ENCODE measurements around the gene PCED1B.

The PCED1B gene

DNA sequence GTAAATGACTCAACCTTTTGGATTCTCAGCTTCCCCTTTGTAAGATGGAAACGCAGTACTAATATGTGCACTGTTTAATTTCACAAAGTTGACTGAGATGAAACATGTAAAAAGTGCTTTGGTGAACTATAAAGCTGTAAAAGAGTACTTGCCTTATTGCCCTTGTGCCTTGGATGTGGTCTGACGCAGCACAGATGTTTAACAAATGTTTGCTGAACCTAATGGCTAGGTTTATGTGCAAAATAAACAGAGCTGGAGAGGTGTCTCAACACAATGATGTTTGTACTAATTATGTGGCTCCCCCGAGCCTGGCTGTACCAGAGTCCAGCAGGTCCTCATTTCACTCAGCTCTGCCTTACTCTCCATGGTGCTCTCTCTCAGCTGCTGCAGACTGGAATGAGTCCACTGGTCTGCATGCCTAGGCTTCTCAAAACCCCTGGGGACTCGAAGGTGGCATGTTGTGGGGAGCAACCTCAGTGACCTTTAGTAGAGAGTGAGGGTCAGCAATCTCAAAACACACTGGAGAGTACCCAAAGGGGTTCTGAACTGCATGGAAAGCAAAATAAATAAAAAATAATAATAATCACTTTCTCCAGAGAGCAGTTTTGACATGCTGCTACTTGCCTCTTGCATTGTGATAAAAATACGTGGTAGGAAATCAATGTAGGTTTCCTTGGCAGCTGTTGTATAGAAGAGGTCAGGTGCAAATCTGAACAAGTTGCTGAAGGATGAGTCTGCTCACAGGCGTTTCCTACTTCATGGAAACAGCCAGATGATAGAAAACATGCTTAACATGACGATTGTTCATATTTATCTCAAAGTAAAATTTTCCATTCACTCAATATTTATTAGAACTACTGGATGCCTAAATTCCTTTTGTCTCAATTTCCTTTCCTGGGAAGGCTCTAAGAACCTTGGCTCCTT lies 8.9 kb downstream of the PCED1B start:
- no peak overlapping the region for H3K27ac Mint-ChIP-seq
- no peaks in the 10 kb centered on the region for H3K27me3 Mint-ChIP-seq
- H3K9me3 Mint-ChIP-seq: peaks cover 3% of the 10 kb centered on the region
- H3K4me1 Mint-ChIP-seq: peaks cover 23% of the 10 kb centered on the region
- peaks cover 6% of the 10 kb centered on the region for H3K36me3 Mint-ChIP-seq
- DNase-seq (ENCODE audit: low spot score in 2 of 2) (no peak), ATAC-seq (ENCODE audit: low read depth) (no peak)
- H3K4me3 Mint-ChIP-seq: no peak overlapping the region

DNA sequence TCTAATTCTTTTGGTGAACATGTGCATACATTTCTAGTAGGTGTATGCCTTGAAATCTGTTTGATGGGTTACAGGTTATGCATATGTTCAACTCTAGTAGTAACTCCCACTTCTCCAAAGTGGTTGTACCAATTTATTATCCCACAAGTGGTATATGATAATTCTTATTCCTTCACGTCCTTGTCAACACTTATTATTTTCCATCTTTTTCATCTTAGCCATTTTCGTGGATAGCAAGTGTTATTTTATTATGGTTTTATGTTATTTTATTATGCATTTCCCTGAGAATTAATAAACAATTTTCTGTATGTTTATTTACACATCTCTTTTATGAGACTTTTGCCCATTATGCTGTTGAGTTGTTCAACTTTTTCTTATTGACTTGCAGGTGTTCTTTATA lies 11.6 kb downstream of the PCED1B start:
- no peak overlapping the region for H3K4me3 Mint-ChIP-seq
- H3K36me3 Mint-ChIP-seq: peaks cover 6% of the 10 kb centered on the region
- ATAC-seq (ENCODE audit: low read depth): no peak
- H3K27me3 Mint-ChIP-seq: no peaks in the 10 kb centered on the region
- no peak overlapping the region for H3K27ac Mint-ChIP-seq
- peaks cover 3% of the 10 kb centered on the region for H3K9me3 Mint-ChIP-seq
- peaks cover under 1% of the 10 kb centered on the region for H3K4me1 Mint-ChIP-seq
- no peak for DNase-seq (ENCODE audit: low spot score in 2 of 2)

DNA sequence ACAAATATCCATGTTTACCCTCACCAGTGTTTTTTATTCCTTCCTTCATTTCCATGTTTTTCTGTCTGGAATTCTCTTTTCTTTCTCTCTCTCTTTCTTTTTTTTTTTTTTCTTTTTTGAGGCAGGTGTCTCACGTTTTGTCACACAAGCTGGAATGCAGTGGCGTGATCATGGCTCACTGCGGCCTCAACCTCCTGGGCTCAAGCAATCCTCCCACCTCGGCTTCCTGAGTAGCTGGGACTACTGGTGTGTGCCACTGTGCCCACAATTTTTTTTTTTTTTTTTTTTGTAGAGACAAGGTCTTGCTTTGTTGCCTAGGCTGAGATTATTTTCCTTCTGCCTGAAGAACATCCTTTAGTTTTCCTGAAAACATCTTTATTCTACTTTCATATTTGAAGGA lies 15.4 kb downstream of the PCED1B start:
- DNase-seq (ENCODE audit: low spot score in 2 of 2): no peak
- H3K4me1 Mint-ChIP-seq: no peaks in the 10 kb centered on the region
- H3K27ac Mint-ChIP-seq: no peak overlapping the region

DNA sequence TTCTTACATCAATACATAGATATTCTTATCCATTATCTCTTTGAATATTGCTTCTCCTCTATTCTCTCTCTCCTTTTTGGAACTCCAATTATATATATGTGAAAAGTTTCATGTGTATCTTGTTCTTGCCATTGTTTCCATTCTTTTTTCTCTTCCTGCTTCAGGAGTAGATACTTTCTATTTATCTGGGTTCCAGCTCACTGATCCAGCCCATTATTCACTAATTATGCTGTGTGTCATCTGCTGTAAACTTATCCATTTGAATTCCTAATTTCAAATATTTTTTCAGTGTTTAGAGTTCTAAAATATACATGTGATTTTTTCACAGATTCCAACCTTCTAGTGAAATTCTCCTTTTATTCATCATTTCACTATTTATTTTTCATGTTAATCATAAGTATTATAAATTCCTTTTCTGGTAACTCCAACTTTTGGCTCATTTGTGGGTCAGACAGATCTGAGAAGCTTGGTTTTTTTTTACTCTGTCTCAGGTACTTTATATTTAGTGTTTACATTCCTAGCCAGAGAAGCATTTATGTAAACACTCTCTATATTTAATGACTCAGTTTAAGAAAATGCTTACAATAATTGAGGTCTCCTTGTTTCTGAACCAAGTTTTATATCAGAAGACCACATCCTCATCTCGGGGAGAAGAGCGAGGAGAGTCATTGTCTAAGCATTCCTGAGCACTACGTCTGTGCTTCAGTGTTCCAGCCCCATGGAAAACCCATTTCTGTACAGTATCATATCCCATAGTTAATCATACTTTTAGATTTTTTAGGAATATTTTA lies 16.2 kb downstream of the PCED1B start:
- Mint-ChIP-seq H3K27me3 (no peaks in the 10 kb centered on the region), H3K36me3 (peaks cover 3% of the 10 kb centered on the region), H3K9me3 (peaks cover 1% of the 10 kb centered on the region), H3K27ac (no peak overlapping the region), H3K4me1 (no peaks in the 10 kb centered on the region), H3K4me3 (no peak overlapping the region)
- ATAC-seq (ENCODE audit: low read depth) (no peak), DNase-seq (ENCODE audit: low spot score in 2 of 2) (no peak)

More for the DNA sequence above, 15.4 kb downstream of the PCED1B start:
- no peaks in the 10 kb centered on the region for H3K27me3 Mint-ChIP-seq
- no peak for ATAC-seq (ENCODE audit: low read depth)
- H3K4me3 Mint-ChIP-seq: no peak overlapping the region
- H3K9me3 Mint-ChIP-seq: peaks cover 3% of the 10 kb centered on the region
- peaks cover 6% of the 10 kb centered on the region for H3K36me3 Mint-ChIP-seq

DNA sequence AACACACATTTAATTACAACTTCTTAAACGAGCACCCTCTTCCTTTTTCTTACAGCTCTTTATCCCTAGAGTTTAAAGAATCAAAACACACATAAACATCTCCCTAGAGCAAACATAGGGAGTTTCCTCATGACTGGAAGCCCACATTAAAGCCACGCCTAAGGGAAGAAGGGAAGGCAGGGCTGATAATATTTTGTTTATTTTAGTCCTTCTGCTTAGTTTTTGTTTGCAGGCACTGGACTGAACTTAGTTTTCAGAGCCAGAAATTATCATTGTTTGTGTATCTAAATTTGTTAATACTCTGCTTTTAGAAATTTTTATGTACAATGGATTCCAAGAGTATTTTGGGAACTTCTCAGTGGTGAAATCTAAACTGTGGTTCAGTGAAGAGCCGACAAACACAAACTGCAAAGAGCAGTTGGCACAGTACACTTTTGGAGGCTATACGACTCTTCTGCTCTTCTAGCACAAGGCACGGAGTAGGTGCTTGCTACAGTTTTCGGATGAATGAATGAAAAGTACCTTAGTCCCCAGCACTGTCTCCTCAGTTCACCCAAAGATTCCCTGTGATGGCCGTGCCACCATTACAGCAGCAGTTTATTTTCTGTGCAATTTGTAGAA lies 18.0 kb downstream of the PCED1B start:
- ATAC-seq (ENCODE audit: low read depth) (no peak), DNase-seq (ENCODE audit: low spot score in 2 of 2) (no peak)
- Mint-ChIP-seq H3K27me3 (no peaks in the 10 kb centered on the region), H3K27ac (no peak overlapping the region), H3K4me3 (no peak overlapping the region), H3K4me1 (no peaks in the 10 kb centered on the region), H3K9me3 (no peaks in the 10 kb centered on the region), H3K36me3 (no peaks in the 10 kb centered on the region)

DNA sequence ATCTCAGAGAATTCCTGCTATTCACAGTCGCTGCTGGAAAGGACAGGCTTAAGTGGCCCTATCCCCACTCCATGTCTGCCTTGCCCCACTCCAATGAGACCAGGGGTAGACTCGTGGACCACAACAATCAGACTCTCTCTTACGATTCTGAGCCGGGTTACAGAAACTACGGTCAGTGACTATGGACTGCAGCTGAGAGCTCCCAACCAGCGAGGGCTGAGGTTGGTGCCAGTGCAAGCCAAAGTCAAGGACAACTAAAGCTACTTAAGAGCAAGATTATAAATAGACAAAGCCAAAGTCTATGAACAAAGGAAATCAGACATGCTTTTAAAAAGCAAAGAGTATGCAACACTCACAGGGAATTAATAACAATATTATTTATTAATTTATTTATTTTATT lies 18.7 kb downstream of the PCED1B start:
- no peaks in the 10 kb centered on the region for H3K9me3 Mint-ChIP-seq
- no peak for DNase-seq (ENCODE audit: low spot score in 2 of 2)
- no peak overlapping the region for H3K4me3 Mint-ChIP-seq
- no peak overlapping the region for H3K27ac Mint-ChIP-seq
- no peaks in the 10 kb centered on the region for H3K27me3 Mint-ChIP-seq
- H3K4me1 Mint-ChIP-seq: no peaks in the 10 kb centered on the region
- no peak for ATAC-seq (ENCODE audit: low read depth)
- no peaks in the 10 kb centered on the region for H3K36me3 Mint-ChIP-seq

DNA sequence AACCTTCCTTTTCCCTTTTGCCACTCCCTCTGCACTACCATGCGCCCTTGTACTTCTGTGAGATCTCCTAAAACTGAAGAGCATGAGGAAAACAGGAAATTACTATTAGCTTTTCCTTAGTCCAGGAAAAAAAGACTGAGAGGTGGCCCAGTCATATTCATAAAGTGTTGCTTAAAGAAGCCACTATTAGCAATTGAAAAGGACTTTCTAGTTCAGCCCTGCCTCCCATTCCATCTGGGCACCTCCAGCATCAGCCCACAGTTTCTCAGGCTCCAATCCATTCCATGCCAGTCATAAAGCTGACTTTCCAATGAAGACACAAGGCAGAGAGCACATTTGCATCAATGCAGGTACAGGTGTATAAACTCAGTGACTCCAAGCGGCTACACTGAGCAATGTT lies 20.2 kb downstream of the PCED1B start:
- H3K9me3 Mint-ChIP-seq: no peaks in the 10 kb centered on the region
- no peaks in the 10 kb centered on the region for H3K4me1 Mint-ChIP-seq
- H3K36me3 Mint-ChIP-seq: no peaks in the 10 kb centered on the region
- no peak for ATAC-seq (ENCODE audit: low read depth)
- H3K27me3 Mint-ChIP-seq: no peaks in the 10 kb centered on the region
- no peak overlapping the region for H3K4me3 Mint-ChIP-seq
- H3K27ac Mint-ChIP-seq: no peak overlapping the region
- no peak for DNase-seq (ENCODE audit: low spot score in 2 of 2)

DNA sequence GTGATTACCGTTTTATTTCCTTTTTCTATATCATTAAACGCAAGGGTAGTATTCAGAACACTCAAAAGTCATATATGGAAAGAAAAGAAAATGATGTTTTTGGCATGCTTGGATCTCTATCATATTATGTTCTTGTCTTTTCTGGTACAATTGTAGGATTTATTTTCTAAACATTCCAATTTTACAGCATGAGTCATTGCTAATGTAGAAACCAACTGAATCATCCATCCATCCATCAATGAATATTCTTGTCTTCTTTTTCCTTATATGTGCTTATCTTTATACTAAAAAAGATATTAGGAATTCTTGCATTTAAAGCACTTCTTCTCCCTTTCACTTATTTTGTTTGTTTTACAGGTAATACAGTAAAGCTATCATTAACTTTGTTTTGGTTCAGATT lies 20.7 kb downstream of the PCED1B start:
- no peak overlapping the region for H3K27ac Mint-ChIP-seq
- no peak for ATAC-seq (ENCODE audit: low read depth)
- H3K4me1 Mint-ChIP-seq: no peaks in the 10 kb centered on the region
- no peaks in the 10 kb centered on the region for H3K27me3 Mint-ChIP-seq
- H3K36me3 Mint-ChIP-seq: no peaks in the 10 kb centered on the region
- DNase-seq (ENCODE audit: low spot score in 2 of 2): no peak
- H3K4me3 Mint-ChIP-seq: no peak overlapping the region
- H3K9me3 Mint-ChIP-seq: no peaks in the 10 kb centered on the region

DNA sequence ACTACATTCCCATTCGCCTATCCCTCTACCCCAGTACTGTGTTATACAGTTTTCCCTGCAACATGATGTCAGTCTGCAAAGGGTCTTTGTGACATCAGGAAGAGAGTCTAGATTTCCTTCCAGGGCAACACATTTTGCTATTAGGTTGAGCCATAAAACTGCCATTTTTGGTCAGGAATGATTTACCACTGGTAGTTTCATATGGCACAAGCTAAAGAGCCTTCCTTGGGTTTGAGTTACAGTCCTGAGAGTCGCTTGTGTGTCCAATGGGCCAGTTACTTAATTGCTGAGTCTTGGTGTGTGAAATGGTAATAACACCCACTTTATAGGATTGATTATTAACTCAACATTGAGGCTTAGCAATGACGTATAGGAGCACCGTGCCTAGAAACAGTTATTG lies 23.0 kb downstream of the PCED1B start:
- DNase-seq (ENCODE audit: low spot score in 2 of 2) (no peak), ATAC-seq (ENCODE audit: low read depth) (no peak)
- H3K36me3 Mint-ChIP-seq: peaks cover 9% of the 10 kb centered on the region
- H3K4me3 Mint-ChIP-seq: no peak overlapping the region
- no peaks in the 10 kb centered on the region for H3K9me3 Mint-ChIP-seq
- no peak overlapping the region for H3K27ac Mint-ChIP-seq
- H3K4me1 Mint-ChIP-seq: no peaks in the 10 kb centered on the region
- H3K27me3 Mint-ChIP-seq: no peaks in the 10 kb centered on the region

DNA sequence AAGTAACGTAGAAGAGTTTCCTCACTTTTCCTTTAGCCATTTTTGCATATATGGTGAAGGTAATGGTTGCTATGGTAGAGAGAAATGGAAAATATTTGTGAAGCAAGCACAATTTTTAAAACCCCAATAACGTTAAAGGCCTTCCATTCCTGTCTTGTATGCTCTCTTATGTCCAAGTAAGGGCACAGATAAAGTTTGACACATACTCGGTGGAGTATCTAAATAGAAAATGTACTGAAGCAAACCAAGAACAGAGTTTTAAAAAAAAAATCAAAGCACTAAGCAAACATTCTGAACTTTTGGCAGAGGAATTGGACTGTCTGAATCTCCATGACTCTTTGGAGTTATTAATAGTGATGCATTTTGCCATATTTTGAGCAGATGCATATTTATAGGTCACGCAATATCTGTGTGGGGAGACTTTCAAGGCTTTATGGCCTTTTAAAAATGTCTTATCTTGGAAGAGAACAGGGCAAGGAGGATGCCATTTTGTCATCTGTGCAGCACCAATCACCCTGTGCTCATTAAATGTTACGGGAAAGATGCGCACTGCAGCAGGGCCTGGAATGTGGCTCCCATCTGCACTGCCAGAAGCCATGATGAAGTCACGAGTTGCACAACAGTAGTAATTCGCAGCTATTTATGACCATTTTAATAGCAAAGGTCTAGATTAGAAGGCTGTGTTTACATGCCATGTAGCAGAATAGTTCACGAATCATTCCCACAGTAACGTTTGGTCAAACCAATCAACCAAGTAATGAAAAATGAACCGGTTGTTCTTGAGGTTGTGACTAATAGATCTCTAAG lies 23.6 kb downstream of the PCED1B start:
- H3K9me3 Mint-ChIP-seq: no peaks in the 10 kb centered on the region
- H3K36me3 Mint-ChIP-seq: peaks cover 10% of the 10 kb centered on the region
- no peak overlapping the region for H3K27ac Mint-ChIP-seq
- H3K4me1 Mint-ChIP-seq: no peaks in the 10 kb centered on the region
- no peaks in the 10 kb centered on the region for H3K27me3 Mint-ChIP-seq
- no peak overlapping the region for H3K4me3 Mint-ChIP-seq
- DNase-seq (ENCODE audit: low spot score in 2 of 2) (no peak), ATAC-seq (ENCODE audit: low read depth) (no peak)

DNA sequence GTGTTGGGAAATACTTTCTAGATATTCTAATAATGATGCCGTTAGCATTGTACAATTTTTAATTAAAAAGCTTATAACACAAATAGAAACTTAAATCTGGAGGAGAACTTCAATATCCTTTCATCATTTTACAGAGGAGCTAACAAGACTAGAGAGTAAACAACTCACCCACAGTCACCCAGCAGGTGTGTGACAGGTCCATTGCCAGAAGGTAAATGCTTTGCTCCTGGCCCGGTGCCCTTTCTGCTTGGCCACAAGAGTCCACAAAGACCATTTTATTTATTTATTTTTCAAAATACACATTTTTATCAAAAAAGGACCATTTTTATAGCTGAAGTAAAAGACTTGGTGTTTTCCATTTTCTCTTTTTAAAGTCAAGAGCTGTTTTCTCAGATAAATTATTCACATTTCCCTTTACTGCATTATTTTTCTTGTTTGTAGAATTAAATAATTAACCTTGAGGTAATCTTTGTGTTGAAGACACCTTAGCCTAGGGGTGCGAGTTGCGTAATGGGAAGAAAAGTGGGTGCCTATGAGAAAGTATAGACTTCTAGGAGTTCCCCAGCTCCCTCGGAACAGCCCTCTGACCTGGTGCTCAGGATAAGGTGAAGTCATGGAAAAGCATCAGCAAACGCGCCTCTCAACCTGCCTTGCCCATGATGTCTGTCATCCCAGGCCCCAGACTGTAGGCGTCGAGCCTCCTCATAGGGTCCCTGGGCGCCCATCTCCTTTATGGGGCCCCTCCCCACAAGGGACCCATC lies 26.7 kb downstream of the PCED1B start:
- Mint-ChIP-seq H3K9me3 (no peaks in the 10 kb centered on the region), H3K4me3 (no peak overlapping the region), H3K36me3 (peaks cover 19% of the 10 kb centered on the region), H3K27ac (no peak overlapping the region), H3K4me1 (no peaks in the 10 kb centered on the region), H3K27me3 (no peaks in the 10 kb centered on the region)
- no peak for ATAC-seq (ENCODE audit: low read depth)
- no peak for DNase-seq (ENCODE audit: low spot score in 2 of 2)

DNA sequence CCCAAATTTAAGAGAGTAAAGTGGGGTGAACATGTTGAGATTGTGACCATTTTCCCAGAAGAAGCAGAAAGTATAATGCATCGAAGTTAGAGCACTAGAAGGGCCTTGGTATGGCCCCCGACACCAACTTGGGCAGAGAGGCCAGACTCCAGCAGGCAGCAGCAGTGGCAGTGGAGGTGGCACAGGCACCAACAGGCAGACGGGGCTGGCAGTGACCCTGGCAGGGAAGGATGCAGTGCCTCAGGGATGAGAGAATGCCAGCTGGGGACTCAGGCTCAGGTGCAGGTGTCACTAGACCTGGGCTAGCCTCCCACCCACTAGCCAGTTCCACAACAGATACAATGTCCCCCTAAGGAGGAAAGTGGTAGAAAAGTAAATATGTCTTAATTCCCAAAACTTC lies 28.0 kb downstream of the PCED1B start:
- H3K27ac Mint-ChIP-seq: no peak overlapping the region
- no peak for ATAC-seq (ENCODE audit: low read depth)
- no peak overlapping the region for H3K4me3 Mint-ChIP-seq
- no peaks in the 10 kb centered on the region for H3K4me1 Mint-ChIP-seq
- H3K9me3 Mint-ChIP-seq: no peaks in the 10 kb centered on the region
- H3K36me3 Mint-ChIP-seq: peaks cover 24% of the 10 kb centered on the region
- no peak for DNase-seq (ENCODE audit: low spot score in 2 of 2)
- no peaks in the 10 kb centered on the region for H3K27me3 Mint-ChIP-seq

DNA sequence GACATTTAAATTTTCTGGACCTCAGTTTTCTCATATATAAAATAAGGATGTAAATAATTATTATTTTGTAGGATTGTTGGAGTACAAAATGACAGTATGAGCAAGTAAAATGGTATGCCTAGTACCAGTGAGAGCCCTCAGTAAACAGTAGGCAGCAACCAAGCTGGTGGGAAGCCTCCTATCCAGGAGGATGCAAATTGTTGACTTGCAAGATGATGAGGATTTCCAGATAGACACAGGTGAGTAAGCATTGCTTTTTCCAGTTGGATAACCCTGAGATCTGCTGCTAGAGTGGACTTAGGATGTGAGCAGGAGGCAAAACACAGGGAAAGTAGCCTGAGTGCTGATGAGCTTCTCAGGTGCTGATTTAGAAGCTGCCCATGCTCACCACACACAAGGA lies 28.5 kb downstream of the PCED1B start:
- peaks cover 24% of the 10 kb centered on the region for H3K36me3 Mint-ChIP-seq
- H3K4me3 Mint-ChIP-seq: no peak overlapping the region
- H3K27ac Mint-ChIP-seq: no peak overlapping the region
- H3K27me3 Mint-ChIP-seq: no peaks in the 10 kb centered on the region
- H3K4me1 Mint-ChIP-seq: no peaks in the 10 kb centered on the region
- DNase-seq (ENCODE audit: low spot score in 2 of 2) (no peak), ATAC-seq (ENCODE audit: low read depth) (no peak)
- H3K9me3 Mint-ChIP-seq: no peaks in the 10 kb centered on the region
